Renal cortex interstitium (tissue), 11 donors: ENCODE results near the gene TMEM119. TPM values are rescaled to one million over a fixed set of nuclear protein-coding genes. Genes with fewer than 3 reads are reported as not detected.

ENCODE experiments used
- DNase-seq, 11 donors: peaks; one replicate each; pipeline ENCODE4 v3.0.0-alpha.2; 2013; ENCODE audit warnings: low read depth in 9 of 11, low spot score in 4 of 11; ENCODE audit errors: extremely low read depth in 1 of 11
- polyA plus RNA-seq, 3 donors: library from polyadenylated mRNA; unstranded; fragments of 120-200 nt; gene quantifications; one replicate each; pipeline ENCODE4 v1.2.1, GENCODE V29; 2013; ENCODE audit not compliant: insufficient read length in 3 of 3

The TMEM119 gene
- polyA plus RNA-seq, 3 donors, result 16.8 to 25.9 (median 17.6) TPM

DNA sequence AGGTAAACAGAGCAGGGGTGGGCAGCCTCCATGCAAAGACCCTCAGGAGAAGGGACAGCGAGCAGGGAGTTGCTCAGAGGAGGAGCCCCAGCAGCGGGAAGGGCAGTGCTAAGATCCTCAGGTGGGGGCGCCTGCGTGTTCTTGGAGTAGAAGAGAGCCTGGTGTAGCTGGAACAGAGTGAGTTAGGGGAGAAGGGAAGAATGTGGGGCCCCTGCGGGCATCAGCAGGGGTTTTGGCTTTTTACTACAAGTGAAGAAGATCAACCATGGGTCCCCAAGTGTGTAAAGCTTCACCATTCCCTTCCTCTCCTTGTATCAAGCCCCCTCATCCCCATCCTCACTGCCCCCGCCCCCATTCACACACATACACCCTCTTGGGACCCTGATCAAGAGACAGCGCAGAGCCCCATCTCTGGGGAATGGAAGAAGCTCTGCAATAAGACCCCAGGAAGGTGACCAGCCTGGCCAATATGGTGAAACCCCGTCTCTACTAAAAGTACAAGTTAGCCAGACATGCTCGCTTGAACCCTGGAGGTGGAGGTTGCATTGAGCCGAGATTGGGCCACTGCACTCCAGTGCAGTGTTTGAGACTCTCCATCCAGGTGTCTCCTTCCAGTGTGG is 10.2 kb upstream of the TMEM119 start:
- DNase-seq, result no peak

DNA sequence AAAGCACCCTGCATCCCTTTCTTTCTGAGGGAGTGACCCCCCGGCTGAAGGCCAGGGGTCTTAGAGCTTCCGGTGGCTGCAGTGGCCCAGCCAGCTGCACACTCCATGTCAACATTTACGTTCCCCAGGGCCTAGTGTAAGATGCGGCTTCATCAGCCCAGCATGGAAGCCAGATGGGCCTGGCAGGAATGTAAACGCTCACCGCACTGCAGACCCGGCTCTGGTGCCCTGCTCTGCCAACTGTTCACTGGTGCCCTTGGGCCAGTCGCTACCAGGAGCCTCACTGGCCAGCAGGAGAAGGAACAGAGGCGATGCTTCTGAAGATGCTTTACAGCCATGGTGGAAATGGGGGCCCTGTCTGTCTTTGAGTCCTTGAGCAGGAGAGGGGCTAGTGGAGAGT is 8.6 kb upstream of the TMEM119 start:
- no peak for DNase-seq

DNA sequence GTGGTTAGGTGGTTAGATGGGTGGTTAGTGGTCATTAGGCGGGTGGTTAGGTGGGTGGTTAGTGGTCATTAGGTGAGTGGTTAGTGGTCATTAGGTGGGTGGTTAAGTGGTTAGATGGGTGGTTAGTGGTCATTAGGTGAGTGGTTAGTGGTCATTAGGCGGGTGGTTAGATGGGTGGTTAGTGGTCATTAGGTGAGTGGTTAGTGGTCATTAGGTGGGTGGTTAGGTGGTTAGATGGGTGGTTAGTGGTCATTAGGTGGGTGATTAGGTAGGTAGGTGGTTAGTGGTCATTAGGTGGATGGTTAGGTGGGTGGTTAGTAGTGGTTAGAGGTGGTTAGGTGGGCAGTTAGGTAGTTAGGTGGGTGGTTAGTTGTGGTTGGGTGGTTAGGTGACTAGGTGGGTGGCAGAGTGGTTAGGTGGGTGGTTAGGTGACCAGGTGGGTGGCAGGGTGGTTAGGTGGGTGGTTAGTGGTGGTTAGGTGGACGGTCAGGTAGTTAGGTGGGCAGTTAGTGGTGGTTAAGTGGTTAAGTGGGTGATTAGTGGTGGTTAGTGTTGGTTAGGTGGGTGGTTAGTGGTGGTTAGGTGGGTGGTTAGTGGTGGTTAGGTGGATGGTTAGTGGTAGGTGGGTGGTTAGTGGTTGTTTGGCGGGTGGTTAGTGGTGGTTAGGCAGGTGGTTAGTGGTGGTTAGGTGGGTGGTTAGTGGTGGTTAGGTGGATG is 8.0 kb upstream of the TMEM119 start:
- no peak for DNase-seq

DNA sequence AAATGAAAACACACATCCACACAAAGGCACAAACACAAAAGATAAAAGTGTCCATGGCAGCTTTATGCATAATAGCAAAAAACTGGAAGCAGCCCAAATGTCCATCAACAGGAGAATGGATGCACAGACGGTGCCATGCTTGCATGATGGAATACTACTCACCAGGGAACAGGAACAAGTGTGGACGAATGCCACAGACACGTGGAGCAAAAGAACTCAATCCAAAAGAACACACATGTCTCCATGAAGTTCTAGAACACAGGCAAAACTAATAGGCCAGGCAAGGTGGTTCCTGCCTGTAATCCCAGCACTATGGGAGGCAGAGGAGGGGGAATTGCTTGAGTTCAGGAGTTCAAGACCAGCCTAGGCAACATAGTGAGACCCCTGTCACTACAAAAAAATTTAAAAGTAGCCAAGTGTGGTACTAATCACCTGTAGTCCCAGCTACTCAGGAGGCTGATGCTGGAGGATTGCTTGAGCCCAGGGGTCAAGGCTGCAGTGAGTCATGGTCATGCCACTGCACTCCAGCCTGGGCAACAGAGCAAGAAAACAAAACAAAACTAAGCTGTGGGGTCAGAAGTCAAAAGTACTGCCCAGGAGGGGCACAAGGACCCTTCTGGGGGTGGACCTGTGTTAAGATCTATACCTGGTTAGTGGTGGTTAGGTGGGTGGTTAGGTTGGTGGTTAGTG is 7.3 kb upstream of the TMEM119 start:
- DNase-seq, result no peak

DNA sequence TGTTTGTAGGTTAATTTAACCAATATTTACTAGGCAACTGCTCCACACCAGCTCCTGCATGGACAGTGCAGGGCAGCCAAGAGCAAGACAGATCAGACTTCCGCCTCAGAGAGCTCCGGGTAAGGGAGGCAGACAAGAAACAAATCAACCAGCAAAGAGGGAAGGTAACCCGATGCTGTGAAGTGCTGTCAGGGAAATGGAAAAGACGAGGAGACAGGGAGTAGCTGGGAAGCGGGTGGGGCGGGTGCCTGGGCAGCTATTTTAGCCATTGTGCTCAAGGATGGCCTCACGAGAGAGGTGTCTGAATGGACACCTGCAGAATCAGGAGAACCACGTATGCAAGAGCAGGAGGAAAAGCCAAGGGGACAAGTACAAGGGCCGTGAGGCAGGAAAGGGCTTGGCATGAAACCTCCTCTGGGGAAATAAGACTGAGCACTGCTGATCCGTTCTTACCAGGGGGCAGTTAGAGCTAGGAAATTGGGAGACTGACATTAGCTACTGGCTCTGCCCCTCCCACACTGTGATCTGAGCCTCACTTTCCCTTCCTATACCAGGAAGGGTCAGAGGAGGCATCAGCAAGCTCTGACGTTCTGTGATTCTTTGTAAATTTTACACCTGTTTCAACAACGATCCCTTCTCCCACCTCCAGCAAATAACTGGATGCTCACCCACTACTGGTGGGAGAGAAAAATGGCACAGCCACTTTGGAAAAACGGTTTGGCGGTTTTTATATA is 6.5 kb upstream of the TMEM119 start:
- no peak for DNase-seq

DNA sequence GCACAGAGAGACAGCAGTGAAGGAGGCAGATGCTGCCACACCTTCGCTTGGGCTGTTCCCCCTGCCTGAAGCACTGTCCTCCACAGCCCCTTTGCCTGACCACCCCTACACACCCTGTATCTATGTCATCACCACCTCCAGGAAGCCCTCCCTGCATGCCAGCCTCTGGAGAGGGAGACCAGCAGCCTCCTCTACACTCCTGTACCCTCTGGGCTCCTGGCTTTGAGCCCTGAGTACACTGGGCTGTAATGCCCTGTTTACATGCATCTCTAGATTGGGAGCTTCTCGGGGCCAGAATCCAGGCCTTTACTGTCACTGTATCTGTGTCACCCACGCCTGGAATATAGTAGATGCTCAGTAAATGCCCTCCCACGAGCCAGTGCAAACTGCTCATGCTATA is 5.9 kb upstream of the TMEM119 start:
- DNase-seq, result no peak

DNA sequence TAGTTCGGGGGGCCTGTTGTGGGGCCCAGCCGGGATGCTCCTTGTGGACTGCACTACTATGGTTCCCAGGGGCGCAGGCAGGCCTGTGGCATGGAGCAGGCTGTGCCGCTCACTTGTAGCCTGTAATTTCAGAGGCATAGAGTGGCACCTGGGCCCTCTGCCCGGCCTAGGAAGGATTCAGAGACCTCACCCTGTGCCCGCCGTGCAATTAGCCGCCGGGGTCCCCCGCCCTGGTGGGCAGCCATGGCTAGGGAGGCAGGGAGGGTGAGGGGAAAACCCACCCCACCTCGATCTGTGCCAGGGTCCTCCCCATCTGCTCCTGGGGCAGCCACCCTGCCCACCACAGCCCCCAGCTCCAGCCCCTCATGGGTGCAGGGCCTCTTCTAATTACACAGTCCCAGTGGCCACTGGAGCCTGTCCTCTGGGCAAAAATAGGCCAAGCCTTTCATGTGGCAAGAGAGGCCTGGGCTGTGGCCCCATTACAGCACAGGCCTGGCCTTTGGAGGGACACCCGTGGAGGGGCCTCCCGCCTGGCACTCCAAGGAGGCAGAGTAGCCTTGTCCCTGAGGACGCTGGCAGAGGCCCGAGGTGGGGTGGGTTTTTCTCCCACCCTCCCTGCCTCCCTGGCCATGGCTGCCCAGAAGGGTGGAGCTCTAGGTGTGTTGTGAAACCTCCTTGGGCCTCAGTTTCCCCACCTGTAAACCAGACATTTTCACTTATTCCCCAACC is 5.3 kb upstream of the TMEM119 start:
- no peak for DNase-seq

DNA sequence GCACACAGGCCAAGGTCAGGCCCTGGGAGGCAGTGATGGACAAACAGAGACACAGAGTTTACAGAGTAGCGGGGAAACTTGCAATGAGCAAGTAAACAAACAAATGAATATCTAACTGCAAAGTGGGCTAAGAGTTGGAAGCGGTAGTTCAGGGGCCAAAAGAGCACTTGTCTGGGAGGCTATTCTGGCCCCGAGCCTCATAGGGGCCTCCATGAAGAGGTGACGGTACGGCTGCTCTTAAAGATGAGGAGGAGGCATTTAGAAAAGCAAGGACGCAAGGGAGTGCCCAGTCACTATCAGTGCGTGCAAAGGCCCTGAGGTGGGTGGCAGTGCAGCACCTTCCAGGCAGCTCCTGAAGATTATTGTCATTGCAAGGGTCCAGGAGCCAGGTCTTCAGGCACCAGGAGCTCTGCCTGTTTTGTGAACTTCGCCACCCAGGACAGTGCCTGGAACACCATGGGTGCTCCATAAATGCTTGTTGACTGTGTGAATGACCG is 4.4 kb upstream of the TMEM119 start:
- no peak for DNase-seq

DNA sequence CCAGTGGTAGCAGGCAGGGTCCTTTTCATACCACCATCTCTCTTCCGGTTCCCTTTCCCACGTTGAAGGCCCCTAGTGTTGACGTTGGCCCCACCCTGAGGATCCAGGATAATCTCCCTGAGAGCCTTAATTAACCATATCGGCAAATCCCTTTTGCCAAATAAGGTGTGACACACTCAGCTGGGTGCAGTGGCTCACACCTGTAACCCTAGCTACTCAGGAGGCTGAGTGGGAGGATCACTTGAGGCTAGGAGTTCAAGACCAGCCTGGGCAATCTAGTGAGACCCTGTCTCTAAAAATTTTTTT is 2.8 kb upstream of the TMEM119 start:
- no peak for DNase-seq

DNA sequence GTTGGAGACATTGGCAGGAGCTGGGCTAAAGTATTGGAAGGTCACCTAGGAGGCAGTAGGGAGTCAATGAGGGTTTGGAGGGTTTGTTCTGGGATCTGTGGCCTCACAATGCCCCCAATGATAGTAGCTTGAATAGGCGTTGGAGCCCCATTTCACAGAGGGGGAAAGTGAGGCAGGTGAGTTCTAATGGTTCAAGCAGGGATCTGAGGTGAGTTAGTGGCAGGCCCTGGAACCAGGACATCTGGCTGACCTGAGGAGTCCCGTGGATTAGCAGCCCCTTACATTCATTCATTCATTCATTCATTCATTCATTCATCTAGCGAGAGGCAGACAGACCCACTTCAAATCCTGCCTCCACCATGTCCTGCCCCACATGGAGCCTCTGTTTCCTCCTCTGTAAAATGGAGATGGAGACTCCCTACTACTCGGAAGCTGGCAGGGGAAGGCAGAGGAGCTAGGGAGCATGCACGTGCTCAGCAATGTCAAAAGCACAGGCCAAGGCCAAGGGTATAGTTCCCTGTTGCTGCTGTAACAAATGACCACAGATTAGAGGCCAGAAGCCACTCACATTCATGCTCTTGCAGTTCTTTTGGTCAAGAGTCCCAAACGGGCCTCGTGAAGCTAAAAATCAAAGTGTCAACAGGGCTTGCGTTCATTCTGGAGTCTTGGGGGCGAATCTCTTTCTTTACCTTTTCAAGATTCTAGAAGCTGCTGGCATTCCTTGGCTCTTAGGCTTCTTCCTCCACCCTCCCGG is 2.2 kb upstream of the TMEM119 start:
- DNase-seq, result no peak

DNA sequence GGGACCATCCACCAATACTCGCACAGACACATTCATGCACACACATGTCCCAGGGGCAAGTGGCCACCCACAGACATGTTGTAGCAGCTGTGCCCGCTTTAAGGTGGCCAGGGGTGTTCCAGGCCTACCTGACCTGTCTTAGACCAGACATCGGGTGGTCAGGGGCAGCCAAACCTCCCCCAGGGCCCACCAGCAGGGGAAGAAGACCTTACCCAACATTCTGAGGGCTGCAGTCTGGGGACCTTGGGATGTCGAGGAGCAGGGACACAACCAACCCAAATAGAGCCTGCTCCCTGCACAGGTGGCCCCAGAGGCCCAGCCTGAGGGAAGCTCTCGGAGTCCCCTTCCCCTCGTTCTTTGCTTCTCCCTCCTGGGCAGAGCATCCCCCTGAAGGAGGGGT is 1.7 kb upstream of the TMEM119 start:
- DNase-seq, result no peak

DNA sequence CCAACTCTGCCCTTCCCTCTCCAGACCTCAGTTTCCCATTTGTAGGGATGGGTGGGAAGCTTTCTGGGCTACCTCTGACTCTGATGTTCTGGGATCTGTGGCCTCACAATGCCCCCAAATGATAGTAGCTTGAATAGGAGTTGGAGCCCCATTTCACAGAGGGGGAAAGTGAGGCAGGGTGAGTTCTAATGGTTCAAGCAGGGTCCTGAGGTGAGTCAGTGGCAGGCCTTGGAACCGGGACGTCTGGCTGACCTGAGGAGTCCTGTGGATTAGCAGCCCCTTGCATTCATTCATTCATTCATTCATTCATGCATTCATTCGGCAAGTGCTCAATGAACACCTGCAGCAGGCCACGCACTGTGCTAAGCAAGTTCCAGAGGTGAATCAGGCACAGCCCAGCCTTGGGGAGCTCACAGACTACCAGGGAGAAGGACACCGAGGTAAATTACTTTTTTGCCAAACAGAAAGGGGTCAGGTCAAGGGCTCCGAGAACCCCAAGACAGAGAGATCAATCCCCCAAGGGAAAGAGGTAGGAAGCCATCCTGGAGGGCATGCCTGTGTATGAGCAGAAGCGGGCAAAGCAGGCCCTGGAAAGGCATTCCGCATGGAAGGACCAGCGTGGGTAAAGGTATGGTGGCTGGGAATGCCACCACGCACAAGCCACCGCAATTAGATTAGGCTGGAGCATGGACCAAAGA is 818 bp upstream of the TMEM119 start:
- DNase-seq, result no peak

DNA sequence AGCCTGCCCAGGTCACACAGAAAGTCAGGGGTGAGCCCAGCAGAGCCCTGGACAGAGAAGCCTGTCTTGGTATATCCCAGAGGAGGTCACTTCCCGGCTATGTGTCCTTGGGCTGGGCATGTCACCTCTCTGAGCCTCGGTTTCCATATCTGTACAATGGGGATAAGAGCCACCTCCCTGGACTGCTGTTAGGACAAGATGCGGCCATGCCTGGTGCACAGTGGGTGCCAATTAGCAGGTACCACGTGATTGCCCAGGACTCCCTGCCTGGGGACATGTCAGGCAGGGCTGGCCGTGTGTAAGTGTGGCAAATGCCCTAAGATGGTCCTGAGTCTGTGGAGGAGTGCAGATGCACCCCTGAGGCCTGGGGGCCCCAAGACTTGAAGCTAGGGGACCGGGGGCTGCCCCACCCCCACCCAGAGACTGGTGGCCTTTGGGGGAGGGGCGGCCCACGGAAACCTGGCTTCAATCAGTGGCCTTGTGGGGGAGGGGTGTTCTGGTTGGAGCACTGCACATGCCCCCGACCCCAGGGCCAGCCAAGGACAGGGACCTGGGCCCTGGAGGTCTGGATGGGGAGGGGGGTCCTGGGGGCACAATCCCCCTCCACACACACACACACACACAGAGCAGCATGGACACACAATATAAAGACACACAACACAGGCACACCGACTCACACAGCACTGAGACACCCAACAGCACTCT is 878 bp downstream of the TMEM119 start:
- no peak for DNase-seq

DNA sequence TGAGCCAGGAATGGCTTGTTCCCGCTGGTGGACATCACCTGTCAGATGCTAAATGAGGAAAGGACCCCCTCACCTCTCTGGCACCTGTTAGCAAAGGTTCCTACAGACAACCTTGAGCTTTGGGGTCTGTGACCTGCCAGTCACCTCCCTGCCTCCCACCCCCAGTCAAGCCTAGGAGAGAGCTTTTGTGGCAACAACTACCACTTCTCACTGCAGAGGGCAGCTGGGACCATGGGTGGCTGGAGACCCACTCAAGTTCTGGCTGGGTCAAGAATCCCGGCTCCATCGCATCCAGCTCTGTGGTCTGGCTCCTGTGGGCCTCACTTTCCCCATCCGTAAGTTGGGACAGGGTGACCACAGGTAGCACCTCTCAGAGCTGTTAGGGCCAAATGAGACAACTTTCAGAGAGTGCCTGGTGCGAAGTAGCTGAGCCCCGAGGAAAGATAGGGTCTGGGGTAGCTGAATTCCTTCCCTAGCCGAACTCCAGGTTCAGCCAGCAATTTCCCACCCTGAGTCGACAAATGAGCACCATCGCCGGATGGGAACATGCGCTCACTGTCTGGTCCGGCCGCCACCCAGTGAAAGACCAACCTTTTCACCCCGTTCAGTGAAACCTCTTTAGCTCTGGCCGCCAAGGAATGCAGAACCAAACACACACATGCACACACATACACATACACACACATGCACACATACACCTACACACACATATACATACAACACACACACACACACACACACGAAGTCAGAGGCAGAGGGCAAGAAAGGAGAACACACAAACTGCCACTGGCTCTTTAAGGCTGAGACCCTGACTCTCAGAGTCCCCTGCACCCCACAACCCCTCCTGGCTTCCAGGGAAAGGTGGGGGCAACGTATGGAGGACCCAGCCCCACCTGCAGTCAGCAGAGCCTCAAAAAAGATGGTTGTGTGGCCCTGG is 1.9 kb downstream of the TMEM119 start:
- no peak for DNase-seq

DNA sequence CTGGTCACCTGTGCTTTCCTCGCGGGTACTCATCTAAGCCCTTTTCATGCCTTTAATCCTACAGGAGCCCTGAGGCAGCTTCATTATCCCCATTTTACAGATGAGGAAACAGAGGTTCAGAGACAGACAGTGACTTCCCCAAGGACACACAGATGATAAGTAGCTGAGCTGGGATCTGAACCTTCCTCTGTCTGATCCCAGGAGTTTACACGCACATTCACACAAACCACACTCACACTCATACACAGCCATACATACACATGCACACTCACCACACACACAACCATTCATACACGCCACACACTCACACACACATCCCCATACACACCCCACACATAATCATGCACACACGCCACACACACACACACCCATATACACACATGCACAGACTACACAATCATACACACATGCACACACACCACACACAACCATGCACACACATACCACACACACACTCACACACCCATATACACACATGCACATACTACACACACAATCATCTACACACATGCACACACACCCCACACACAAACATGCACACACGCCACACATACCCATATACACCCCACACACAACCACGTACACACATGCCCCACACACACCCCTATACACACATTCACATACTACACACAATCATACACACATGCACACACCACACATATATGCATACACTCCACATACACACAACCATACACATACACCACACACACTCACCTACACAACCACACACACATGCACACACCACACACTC is 2.7 kb downstream of the TMEM119 start:
- no peak for DNase-seq
